AG09309 (cell line): ENCODE results near the gene GPR18.

Source experiments
- DNase-seq: peaks from one replicate; pipeline ENCODE4 v3.0.0-alpha.2; 2010; ENCODE audit warnings: low read depth
- H3K4me3 ChIP-seq: 2 replicates; pipeline ENCODE4 v1.5.1; 2011; ENCODE audit warnings: mild to moderate bottlenecking, low read depth, low read length, moderate library complexity; ENCODE audit not compliant: control insufficient read depth
- TF ChIP-seq, protein P1 (sequence below): IDR thresholded peaks from 2 replicates; pipeline ENCODE4 v1.5.1; 2011; ENCODE audit warnings: mild to moderate bottlenecking, low read depth, low read length, inconsistent platforms; ENCODE audit not compliant: insufficient read depth, control insufficient read depth; ENCODE audit errors: missing control alignments

Gene GPR18

DNA sequence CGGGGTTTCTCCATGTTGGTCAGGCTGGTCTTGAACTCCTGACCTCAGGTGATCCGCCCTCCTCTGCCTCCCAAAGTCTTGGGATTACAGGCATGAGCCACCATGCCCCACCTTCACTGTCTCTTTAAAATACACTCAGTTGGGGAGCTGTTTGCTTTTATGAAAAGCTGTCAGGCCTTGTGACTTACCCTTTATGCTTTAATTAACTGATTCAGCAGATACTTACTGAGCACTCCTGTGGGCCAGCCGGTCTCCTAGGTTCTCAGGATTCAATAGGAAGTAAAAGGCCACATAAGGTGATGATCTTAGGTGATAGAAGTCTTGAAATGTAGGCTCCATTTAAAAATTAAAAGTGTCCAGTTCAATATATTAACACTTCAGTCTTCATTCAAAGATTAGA is 50.0 kb downstream of the GPR18 start:
- H3K4me3 ChIP-seq, result no peak overlapping the region
- TF ChIP-seq, protein P1, sequence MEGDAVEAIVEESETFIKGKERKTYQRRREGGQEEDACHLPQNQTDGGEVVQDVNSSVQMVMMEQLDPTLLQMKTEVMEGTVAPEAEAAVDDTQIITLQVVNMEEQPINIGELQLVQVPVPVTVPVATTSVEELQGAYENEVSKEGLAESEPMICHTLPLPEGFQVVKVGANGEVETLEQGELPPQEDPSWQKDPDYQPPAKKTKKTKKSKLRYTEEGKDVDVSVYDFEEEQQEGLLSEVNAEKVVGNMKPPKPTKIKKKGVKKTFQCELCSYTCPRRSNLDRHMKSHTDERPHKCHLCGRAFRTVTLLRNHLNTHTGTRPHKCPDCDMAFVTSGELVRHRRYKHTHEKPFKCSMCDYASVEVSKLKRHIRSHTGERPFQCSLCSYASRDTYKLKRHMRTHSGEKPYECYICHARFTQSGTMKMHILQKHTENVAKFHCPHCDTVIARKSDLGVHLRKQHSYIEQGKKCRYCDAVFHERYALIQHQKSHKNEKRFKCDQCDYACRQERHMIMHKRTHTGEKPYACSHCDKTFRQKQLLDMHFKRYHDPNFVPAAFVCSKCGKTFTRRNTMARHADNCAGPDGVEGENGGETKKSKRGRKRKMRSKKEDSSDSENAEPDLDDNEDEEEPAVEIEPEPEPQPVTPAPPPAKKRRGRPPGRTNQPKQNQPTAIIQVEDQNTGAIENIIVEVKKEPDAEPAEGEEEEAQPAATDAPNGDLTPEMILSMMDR, result no peak
- no peak for DNase-seq

DNA sequence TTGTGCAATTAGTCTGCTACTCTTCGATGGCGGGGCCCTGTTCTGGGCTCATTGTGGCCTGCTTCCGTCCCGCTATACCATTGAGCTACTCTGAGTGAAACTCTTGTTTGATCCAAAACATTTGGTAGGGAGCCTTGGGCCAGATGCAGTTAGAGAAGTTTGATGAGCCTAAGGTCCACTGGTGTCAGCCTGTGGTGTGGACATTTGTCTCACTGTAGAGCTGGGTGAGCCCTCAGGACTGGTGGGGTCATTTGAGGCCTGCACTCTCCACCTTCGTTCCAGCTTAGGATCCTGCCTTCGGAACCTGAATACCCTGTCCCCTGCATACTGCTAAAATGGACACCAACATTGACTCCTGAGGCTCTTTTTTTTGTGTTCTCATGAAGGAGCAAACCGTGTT is 50.7 kb downstream of the GPR18 start:
- DNase-seq, result no peak
- H3K4me3 ChIP-seq, result no peak overlapping the region
- TF ChIP-seq, protein P1, result no peak

GRCh38 chr13:99206873-99207272 is 51.3 kb downstream of the GPR18 start:
- DNase-seq, result no peak
- H3K4me3 ChIP-seq, result no peak overlapping the region
- TF ChIP-seq, protein P1, result no peak

- no peak overlapping the region for H3K4me3 ChIP-seq
- DNase-seq, result no peak
- TF ChIP-seq, protein P1, result no peak
Observed at GRCh38 chr13:99206226-99206625, 52.0 kb downstream of the GPR18 start.

DNA sequence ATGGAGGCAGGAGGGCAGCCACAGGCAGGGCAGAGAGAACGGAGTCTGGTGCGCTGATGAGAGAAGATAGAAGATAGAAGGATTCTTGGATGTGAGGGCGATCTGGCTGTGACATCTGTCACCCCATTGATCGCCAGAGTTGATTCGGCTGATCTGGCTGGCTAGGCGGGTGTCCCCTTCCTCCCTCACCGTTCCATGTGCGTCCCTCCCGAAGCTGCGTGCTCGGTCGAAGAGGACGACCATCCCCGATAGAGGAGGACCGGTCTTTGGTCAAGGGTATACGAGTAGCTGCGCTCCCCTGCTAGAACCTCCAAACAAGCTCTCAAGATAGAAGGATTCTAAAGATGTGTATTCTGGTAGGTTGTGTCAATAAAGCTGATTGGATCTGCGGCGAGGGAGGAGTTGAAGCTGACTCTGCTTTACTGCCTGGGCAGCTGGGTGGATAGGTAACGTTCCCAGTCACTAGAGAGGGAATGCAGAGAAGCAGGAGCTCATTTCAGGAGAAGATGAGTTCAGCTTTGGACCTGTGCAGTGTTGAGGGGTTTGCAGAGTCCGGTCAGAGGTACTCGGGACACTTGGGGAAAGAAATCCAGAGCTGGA is 52.5 kb downstream of the GPR18 start:
- no peak overlapping the region for H3K4me3 ChIP-seq
- TF ChIP-seq, protein P1, result no peak
- no peak for DNase-seq
